SK-N-SH treated with all-trans-retinoic acid at 6 μM for 48 hours (cell line): ENCODE measurements around the gene HRH3.

Source experiments
- ATAC-seq: fragments of 200-7000 bp; cut with Tn5 transposase; 3 replicates; pipeline ENCODE4 v1.9.1; 2020; ENCODE audit warnings: mild to moderate bottlenecking, moderate library complexity
- ARNTL ChIP-seq: fragments of 450-650 bp; formaldehyde crosslinking; IDR thresholded peaks from 2 replicates; pipeline ENCODE4 v1.5.0; 2020; ENCODE audit warnings: low read depth, mild to moderate bottlenecking, moderate library complexity, borderline replicate concordance
- BACH2 ChIP-seq: fragments of 250-450 bp; sonication (Bioruptor Pico); IDR thresholded peaks from 2 replicates; pipeline ENCODE4 v1.9.0; 2021; ENCODE audit warnings: mild to moderate bottlenecking, borderline replicate concordance
- CSDC2 ChIP-seq: fragments of 250-450 bp; sonication (Bioruptor Pico); IDR thresholded peaks from 2 replicates; pipeline ENCODE4 v1.5.0; 2020; ENCODE audit warnings: mild to moderate bottlenecking, moderate library complexity
- ESRRG ChIP-seq: fragments of 250-450 bp; sonication (Bioruptor Pico); IDR thresholded peaks from 2 replicates; pipeline ENCODE4 v1.6.1; 2021; ENCODE audit warnings: mild to moderate bottlenecking
- GLIS3 ChIP-seq: fragments of 250-450 bp; sonication (Bioruptor Pico); IDR thresholded peaks from 2 replicates; pipeline ENCODE4 v1.5.0; 2020; ENCODE audit warnings: mild to moderate bottlenecking, moderate library complexity
- ISL1 ChIP-seq: fragments of 250-450 bp; sonication (Bioruptor Pico); IDR thresholded peaks from 2 replicates; pipeline ENCODE4 v2.1.2; 2022; ENCODE audit warnings: mild to moderate bottlenecking, moderate library complexity
- OSR1 ChIP-seq: fragments of 250-450 bp; sonication (Bioruptor Pico); IDR thresholded peaks from 2 replicates; pipeline ENCODE4 v1.8.0; 2022; ENCODE audit warnings: moderate library complexity, mild to moderate bottlenecking, inconsistent platforms
- POU6F1 ChIP-seq: fragments of 250-450 bp; sonication (Bioruptor Pico); IDR thresholded peaks from 2 replicates; pipeline ENCODE4 v1.8.0; 2021; ENCODE audit warnings: low read depth, mild to moderate bottlenecking, moderate library complexity, borderline replicate concordance
- PPARA ChIP-seq: fragments of 250-450 bp; sonication (Bioruptor Pico); IDR thresholded peaks from 2 replicates; pipeline ENCODE4 v1.5.0; 2020; ENCODE audit warnings: mild to moderate bottlenecking, borderline replicate concordance
- TCF4 ChIP-seq: fragments of 250-450 bp; sonication (Bioruptor Pico); IDR thresholded peaks from 2 replicates; pipeline ENCODE4 v1.8.0; 2021; ENCODE audit warnings: mild to moderate bottlenecking, moderate library complexity, borderline replicate concordance
- TOX ChIP-seq: fragments of 250-450 bp; sonication (Bioruptor Pico); IDR thresholded peaks from 2 replicates; pipeline ENCODE4 v1.8.0; 2021; ENCODE audit warnings: mild to moderate bottlenecking, moderate library complexity, borderline replicate concordance
- ZFP3 ChIP-seq: fragments of 250-450 bp; sonication (Bioruptor Pico); IDR thresholded peaks from 2 replicates; pipeline ENCODE4 v1.5.0; 2020; ENCODE audit warnings: mild to moderate bottlenecking, moderate library complexity
- ZNF565 ChIP-seq: fragments of 450-650 bp; formaldehyde crosslinking; conservative IDR thresholded peaks from 2 replicates; pipeline ENCODE4 v1.5.0; 2020; ENCODE audit warnings: low read depth, mild to moderate bottlenecking, moderate library complexity
- ZNF8 ChIP-seq: fragments of 450-650 bp; formaldehyde crosslinking; IDR thresholded peaks from 2 replicates; pipeline ENCODE4 v1.5.0; 2020; ENCODE audit warnings: mild to moderate bottlenecking, moderate library complexity
- TF ChIP-seq, protein P1 (sequence below): fragments of 250-450 bp; sonication (Bioruptor Pico); IDR thresholded peaks from 2 replicates; pipeline ENCODE4 v1.5.1; 2021; ENCODE audit warnings: mild to moderate bottlenecking, moderate library complexity
- TF ChIP-seq, protein P2 (sequence below): fragments of 250-450 bp; sonication (Bioruptor Pico); IDR thresholded peaks from 2 replicates; pipeline ENCODE4 v1.8.0; 2020; ENCODE audit warnings: mild to moderate bottlenecking, moderate library complexity, borderline replicate concordance
- TF ChIP-seq, protein P3 (sequence below): fragments of 250-450 bp; sonication (Bioruptor Pico); IDR thresholded peaks from 2 replicates; pipeline ENCODE4 v1.5.0; 2020; ENCODE audit warnings: mild to moderate bottlenecking, moderate library complexity
- TF ChIP-seq, protein P4 (sequence below): fragments of 250-450 bp; sonication (Bioruptor Pico); IDR thresholded peaks from 2 replicates; pipeline ENCODE4 v1.5.1; 2020; ENCODE audit warnings: low read depth, mild to moderate bottlenecking, moderate library complexity

HRH3 gene

GRCh38 chr20:62186096-62186426 lies 34.0 kb downstream of the HRH3 start:
- no peak for TF ChIP-seq ESRRG
- TF ChIP-seq, protein P1, sequence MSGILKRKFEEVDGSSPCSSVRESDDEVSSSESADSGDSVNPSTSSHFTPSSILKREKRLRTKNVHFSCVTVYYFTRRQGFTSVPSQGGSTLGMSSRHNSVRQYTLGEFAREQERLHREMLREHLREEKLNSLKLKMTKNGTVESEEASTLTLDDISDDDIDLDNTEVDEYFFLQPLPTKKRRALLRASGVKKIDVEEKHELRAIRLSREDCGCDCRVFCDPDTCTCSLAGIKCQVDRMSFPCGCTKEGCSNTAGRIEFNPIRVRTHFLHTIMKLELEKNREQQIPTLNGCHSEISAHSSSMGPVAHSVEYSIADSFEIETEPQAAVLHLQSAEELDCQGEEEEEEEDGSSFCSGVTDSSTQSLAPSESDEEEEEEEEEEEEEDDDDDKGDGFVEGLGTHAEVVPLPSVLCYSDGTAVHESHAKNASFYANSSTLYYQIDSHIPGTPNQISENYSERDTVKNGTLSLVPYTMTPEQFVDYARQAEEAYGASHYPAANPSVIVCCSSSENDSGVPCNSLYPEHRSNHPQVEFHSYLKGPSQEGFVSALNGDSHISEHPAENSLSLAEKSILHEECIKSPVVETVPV (CRISPR knock-in tag), result no peak
- TF ChIP-seq, protein P2, sequence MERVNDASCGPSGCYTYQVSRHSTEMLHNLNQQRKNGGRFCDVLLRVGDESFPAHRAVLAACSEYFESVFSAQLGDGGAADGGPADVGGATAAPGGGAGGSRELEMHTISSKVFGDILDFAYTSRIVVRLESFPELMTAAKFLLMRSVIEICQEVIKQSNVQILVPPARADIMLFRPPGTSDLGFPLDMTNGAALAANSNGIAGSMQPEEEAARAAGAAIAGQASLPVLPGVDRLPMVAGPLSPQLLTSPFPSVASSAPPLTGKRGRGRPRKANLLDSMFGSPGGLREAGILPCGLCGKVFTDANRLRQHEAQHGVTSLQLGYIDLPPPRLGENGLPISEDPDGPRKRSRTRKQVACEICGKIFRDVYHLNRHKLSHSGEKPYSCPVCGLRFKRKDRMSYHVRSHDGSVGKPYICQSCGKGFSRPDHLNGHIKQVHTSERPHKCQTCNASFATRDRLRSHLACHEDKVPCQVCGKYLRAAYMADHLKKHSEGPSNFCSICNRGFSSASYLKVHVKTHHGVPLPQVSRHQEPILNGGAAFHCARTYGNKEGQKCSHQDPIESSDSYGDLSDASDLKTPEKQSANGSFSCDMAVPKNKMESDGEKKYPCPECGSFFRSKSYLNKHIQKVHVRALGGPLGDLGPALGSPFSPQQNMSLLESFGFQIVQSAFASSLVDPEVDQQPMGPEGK (CRISPR knock-in tag), result no peak
- no peak for ATAC-seq

DNA sequence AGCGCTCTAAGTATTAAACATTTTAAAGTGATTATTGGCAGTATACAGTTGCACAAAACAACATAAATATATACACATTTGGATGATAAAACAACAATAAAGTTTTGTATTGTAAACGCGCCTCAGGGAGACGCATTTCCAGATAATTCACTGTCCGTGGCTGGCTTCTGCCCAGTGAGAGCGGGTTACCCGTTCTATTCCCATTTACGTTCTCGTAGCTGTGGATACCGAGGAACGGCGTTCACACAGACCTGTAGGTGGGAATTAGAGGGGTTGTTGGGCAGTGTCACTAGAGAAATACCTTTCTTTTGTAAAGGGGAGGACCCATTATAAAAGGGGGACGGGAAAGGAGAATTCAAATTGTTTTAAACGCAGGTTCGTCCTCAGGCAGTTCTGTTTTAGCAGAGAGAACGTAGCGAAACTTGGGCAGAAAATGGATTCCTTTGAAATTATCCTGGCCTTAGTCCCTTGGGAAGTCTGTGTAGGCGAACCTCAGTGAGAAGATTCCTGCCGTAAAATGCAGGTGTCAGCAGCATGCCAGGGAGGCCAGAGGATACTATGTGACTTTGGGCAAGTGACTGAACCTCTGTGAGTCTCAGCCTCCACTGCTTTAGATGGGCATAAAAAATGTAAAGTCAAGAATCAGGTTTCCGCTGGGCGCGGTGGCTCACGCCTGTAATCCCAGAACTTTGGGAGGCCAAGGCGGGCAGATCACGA lies 36.5 kb downstream of the HRH3 start:
- no peak for TF ChIP-seq ZNF565 (CRISPR knock-in tag)
- no peak for TF ChIP-seq BACH2 (CRISPR knock-in tag)
- TF ChIP-seq ZNF8 (CRISPR knock-in tag), result no peak
- TF ChIP-seq TOX (CRISPR knock-in tag), result no peak
- TF ChIP-seq PPARA (CRISPR knock-in tag), result no peak
- no peak for TF ChIP-seq ARNTL (CRISPR knock-in tag)
- TF ChIP-seq, protein P2 (CRISPR knock-in tag), result no peak
- TF ChIP-seq CSDC2, result no peak
- TF ChIP-seq ISL1 (CRISPR knock-in tag), result no peak
- no peak for TF ChIP-seq ZFP3 (CRISPR knock-in tag)
- 0 out of 3 replicates have a peak, but pooled peaks have one; percentile 11 for ATAC-seq

GRCh38 chr20:62182469-62183425 lies 37.3 kb downstream of the HRH3 start, which contains the start of gene MTG2:
MTG2 (plus strand) TSS chr20:62183028; CDS start chr20:62193421, 10,393 bp downstream.
- peak; percentile 97 for ATAC-seq
- 0 out of 2 replicates have a peak, but pooled peaks have one; percentile 65 for TF ChIP-seq ZFP3 (CRISPR knock-in tag)
- TF ChIP-seq ZNF8 (CRISPR knock-in tag), result no peak

- ATAC-seq, result no peak
- no peak for TF ChIP-seq POU6F1 (CRISPR knock-in tag)
- TF ChIP-seq ZNF565 (CRISPR knock-in tag), result no peak
- no peak for TF ChIP-seq ZFP3 (CRISPR knock-in tag)
- TF ChIP-seq, protein P1 (CRISPR knock-in tag), result no peak
- TF ChIP-seq, protein P3, sequence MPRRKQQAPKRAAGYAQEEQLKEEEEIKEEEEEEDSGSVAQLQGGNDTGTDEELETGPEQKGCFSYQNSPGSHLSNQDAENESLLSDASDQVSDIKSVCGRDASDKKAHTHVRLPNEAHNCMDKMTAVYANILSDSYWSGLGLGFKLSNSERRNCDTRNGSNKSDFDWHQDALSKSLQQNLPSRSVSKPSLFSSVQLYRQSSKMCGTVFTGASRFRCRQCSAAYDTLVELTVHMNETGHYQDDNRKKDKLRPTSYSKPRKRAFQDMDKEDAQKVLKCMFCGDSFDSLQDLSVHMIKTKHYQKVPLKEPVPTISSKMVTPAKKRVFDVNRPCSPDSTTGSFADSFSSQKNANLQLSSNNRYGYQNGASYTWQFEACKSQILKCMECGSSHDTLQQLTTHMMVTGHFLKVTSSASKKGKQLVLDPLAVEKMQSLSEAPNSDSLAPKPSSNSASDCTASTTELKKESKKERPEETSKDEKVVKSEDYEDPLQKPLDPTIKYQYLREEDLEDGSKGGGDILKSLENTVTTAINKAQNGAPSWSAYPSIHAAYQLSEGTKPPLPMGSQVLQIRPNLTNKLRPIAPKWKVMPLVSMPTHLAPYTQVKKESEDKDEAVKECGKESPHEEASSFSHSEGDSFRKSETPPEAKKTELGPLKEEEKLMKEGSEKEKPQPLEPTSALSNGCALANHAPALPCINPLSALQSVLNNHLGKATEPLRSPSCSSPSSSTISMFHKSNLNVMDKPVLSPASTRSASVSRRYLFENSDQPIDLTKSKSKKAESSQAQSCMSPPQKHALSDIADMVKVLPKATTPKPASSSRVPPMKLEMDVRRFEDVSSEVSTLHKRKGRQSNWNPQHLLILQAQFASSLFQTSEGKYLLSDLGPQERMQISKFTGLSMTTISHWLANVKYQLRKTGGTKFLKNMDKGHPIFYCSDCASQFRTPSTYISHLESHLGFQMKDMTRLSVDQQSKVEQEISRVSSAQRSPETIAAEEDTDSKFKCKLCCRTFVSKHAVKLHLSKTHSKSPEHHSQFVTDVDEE (CRISPR knock-in tag), result no peak
- no peak for TF ChIP-seq PPARA (CRISPR knock-in tag)
- no peak for TF ChIP-seq ARNTL (CRISPR knock-in tag)
- TF ChIP-seq, protein P4, sequence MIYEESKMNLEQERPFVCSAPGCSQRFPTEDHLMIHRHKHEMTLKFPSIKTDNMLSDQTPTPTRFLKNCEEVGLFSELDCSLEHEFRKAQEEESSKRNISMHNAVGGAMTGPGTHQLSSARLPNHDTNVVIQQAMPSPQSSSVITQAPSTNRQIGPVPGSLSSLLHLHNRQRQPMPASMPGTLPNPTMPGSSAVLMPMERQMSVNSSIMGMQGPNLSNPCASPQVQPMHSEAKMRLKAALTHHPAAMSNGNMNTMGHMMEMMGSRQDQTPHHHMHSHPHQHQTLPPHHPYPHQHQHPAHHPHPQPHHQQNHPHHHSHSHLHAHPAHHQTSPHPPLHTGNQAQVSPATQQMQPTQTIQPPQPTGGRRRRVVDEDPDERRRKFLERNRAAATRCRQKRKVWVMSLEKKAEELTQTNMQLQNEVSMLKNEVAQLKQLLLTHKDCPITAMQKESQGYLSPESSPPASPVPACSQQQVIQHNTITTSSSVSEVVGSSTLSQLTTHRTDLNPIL (CRISPR knock-in tag), result no peak
- no peak for TF ChIP-seq CSDC2
- no peak for TF ChIP-seq TCF4 (CRISPR knock-in tag)
- TF ChIP-seq ESRRG, result no peak
- no peak for TF ChIP-seq GLIS3 (CRISPR knock-in tag)
- TF ChIP-seq OSR1, result no peak
Measured at GRCh38 chr20:62181808-62182207, 38.3 kb downstream of the HRH3 start.
